Kidney (tissue), 14 donors: Measurements from ENCODE around the gene NRIP2. TPM values are rescaled to one million over a fixed set of nuclear protein-coding genes. Genes with fewer than 3 reads are reported as not detected.
A peak's percentile ranks its signal among the peaks of the same experiment; 100 is the strongest.

Experiments
- DNase-seq, 5 donors: peaks; one replicate each; pipeline ENCODE4 v3.0.0-alpha.2; 2013 to 2020
- FAIRE-seq: peaks from 2 replicates; lab custom pipeline; 2012; peaks lifted over from hg19 to GRCh38; lab: Jason Lieb, UNC
- H3K27ac ChIP-seq, 2 donors: one replicate each; pipeline ENCODE4 v1.7.0; 2013; ENCODE audit warnings: low read depth in 2 of 2, low read length in 2 of 2, inconsistent platforms in 1 of 2
- H3K27me3 ChIP-seq: one replicate; pipeline ENCODE4 v1.7.1; 2013; ENCODE audit warnings: low read length, inconsistent platforms; ENCODE audit not compliant: control insufficient read depth, insufficient read depth
- H3K36me3 ChIP-seq, 3 donors: one replicate each; pipeline versions ENCODE4 v1.7.0 to v1.7.1; 2013; ENCODE audit warnings: low read length in 3 of 3, control low read depth in 1 of 3, inconsistent platforms in 1 of 3; ENCODE audit not compliant: insufficient read depth in 3 of 3, control insufficient read depth in 2 of 3
- H3K4me1 ChIP-seq, 3 donors: one replicate each; pipeline versions ENCODE4 v1.7.0 to v1.7.1; 2013; ENCODE audit warnings: low read length in 3 of 3, inconsistent platforms in 1 of 3, low read depth in 1 of 3; ENCODE audit not compliant: control insufficient read depth in 2 of 3, insufficient read depth in 2 of 3
- H3K4me3 ChIP-seq, 3 donors: one replicate each; pipeline versions ENCODE4 v1.7.0 to v1.8.1; 2013; ENCODE audit warnings: low read length in 3 of 3, control low read depth in 1 of 3, inconsistent platforms in 1 of 3
- H3K9ac ChIP-seq, 3 donors: one replicate each; pipeline versions ENCODE4 v1.7.0 to v1.7.1; 2013; ENCODE audit warnings: low read length in 3 of 3, control low read depth in 1 of 3, inconsistent platforms in 1 of 3
- H3K9me3 ChIP-seq, 3 donors: one replicate each; pipeline versions ENCODE4 v1.7.0 to v1.7.1; 2013; ENCODE audit warnings: low read length in 3 of 3, control low read depth in 1 of 3, inconsistent platforms in 1 of 3; ENCODE audit not compliant: control insufficient read depth in 2 of 3, insufficient read depth in 1 of 3
- CTCF ChIP-seq: IDR thresholded peaks from 3 replicates; pipeline ENCODE4 v1.5.1; 2012; ENCODE audit warnings: mild to moderate bottlenecking, moderate library complexity, borderline replicate concordance; ENCODE audit not compliant: insufficient read depth; ENCODE audit errors: extremely low read depth
- intact Hi-C: fragments of 100-400 bp; cut with DNase I; formaldehyde crosslinking; loops from one replicate; pipeline ENCODE4 v1.11.1; 2022
- polyA plus RNA-seq: library from polyadenylated mRNA; stranded (reverse); fragments of 350-450 nt; fragmentation: Illumina TruSeq; extraction: RNeasy Lipid Tissue Mini Kit (QIAGEN cat#74804); gene quantifications from one replicate; pipeline ENCODE4 v1.2.3, GENCODE V29; 2014; ENCODE audit warnings: low read depth, low replicate concordance; ENCODE audit not compliant: insufficient read depth
- total RNA-seq: library from RNA; stranded (reverse); fragmentation: NEBNext Ultra II Directional; extraction: Animal tissue kit (Norgen Biotek cat#: 25700); gene quantifications from one replicate; pipeline ENCODE4 v1.2.1, GENCODE V29; 2021
- donor health status: control.
- donor health status: control.
- donor health status: control.
- donor health status: control.
- donor health status: control.
- donor health status: DM: yes; HTN: yes; CAD: no.
- donor health status: Normal renal cell carcinoma (clear cell type).

Gene NRIP2
- total and polyA plus RNA-seq, 2 donors from 2014 or later: 11.7 to 15.9 TPM

- Histone ChIP-seq H3K4me1 (peaks cover 9 to 30% (median 25%) of the 10 kb centered on the region in 3 donors), H3K27me3 (no peaks in the 10 kb centered on the region), H3K9me3 (no peaks in the 10 kb centered on the region), H3K36me3 (peaks cover 23 to 76% (median 66%) of the 10 kb centered on the region in 3 donors), H3K4me3 (no peak overlapping the region), H3K27ac (no peak overlapping the region), H3K9ac (no peak overlapping the region)
- TF ChIP-seq CTCF: no peak
- intact Hi-C loops: no loop called here
- no peak for FAIRE-seq
- peak in 1 of 5 donors; percentile 25 for DNase-seq
Measured at GRCh38 chr12:2801044-2801783, 33.6 kb downstream of the NRIP2 start.

GRCh38 chr12:2800046-2800570, 34.7 kb downstream of the NRIP2 start:
- Histone ChIP-seq H3K4me1 (peaks cover 9 to 31% (median 25%) of the 10 kb centered on the region in 3 donors), H3K27me3 (no peaks in the 10 kb centered on the region), H3K9me3 (no peaks in the 10 kb centered on the region), H3K36me3 (peaks cover 23 to 76% (median 60%) of the 10 kb centered on the region in 3 donors), H3K27ac (no peak overlapping the region), H3K4me3 (no peak overlapping the region), H3K9ac (no peak overlapping the region)
- intact Hi-C loops: no loop called here
- TF ChIP-seq CTCF: no peak
- FAIRE-seq: no peak
- peak in 1 of 5 donors; percentile 10 for DNase-seq

GRCh38 chr12:2797721-2798418, 37.0 kb downstream of the NRIP2 start:
- DNase-seq (peak in 1 of 5 donors; percentile 23), FAIRE-seq (no peak)
- Histone ChIP-seq H3K4me3 (no peak overlapping the region), H3K9me3 (no peaks in the 10 kb centered on the region), H3K9ac (peak overlapping the region in 1 of 3 donors; percentile 39), H3K36me3 (peaks cover 23 to 60% (median 51%) of the 10 kb centered on the region in 3 donors), H3K4me1 (peaks cover 5 to 17% (median 15%) of the 10 kb centered on the region in 3 donors), H3K27ac (no peak overlapping the region), H3K27me3 (no peaks in the 10 kb centered on the region)
- no peak for TF ChIP-seq CTCF
- intact Hi-C loops: no loop called here
